HG03159 (cell line): ENCODE results near the gene OR10A3.

Experiments
- ATAC-seq: cut with Tn5 transposase; IDR thresholded peaks from one replicate; pipeline ENCODE4 v1.9.1; 2021; ENCODE audit warnings: mild to moderate bottlenecking, moderate library complexity; ENCODE audit not compliant: unreplicated experiment

The OR10A3 gene

DNA sequence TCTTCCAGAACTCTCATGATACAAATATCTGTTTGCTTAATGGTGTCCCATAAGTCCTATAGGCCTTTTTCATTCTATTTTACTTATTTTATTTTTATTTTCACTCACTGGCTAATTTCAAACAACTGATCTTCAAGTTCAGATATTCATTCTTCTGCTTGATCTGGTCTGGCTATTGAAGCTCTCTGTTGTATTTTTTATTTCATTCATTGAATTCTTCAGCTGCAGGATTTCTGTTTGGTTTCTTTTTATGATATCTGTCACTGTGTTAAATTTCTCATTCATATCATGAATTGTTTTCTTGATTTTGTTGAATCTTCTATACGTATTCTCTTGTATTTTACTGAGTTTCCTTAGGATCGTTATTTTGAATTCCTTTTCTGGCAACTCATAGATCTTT lies 2.6 kb upstream of the OR10A3 start:
- ATAC-seq: no peak

DNA sequence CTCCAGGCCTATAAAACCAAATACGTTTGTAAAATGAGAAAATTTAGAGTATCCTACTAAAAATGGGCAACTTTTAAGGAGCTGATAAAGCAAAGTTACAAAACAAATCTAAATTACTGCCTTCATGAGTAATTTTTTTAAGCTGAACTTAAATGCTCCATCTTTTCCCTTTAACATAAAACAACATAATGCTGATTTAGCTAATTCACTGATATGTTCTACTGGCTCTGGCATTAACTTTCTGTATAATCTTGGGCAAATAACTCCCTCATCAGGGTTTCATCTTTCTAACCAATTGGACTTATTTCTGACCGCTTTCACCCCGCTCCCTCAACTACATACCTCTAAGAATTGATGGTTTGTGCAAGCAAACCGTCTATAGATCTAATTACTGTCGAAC lies 362 bp downstream of the OR10A3 start:
- ATAC-seq: no peak

DNA sequence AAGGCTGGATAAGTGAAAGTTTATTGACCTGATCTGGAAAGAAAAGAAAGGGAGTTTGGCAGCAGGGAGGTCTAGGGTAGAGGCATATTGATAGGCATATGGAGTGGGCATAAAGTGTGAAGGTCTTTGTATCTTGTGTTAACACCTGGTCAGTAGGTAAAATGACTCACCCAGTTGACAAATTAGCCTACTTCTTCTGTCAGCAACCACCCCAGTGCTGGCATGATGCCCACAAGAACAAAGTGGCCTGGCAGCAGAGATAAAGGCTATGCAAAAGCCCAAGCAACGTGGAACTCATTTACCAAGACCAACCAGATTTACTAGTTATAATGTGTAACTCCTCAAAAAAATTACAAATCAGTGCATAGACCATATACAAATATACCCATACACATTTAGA lies 4.9 kb downstream of the OR10A3 start:
- no peak for ATAC-seq

DNA sequence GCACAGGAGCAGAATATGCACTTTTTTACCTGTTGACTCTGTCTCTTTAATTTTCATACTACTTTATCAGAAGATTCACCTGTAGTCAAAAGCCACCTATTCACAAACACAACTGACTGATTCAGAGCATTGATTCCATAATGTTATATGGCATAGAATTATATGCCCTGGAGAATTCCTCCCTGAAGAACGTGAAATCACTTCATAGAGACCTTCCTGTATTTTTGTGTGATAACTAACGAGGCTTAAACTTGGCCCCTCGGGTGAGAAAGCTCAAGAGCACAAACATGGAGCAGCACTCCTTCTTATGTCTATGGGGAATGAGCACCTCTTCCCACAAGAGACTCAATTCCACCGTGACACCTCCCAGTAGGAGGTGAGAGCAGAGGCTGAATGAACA lies 10.3 kb downstream of the OR10A3 start, which contains the start of gene OR10A6:
OR10A6 (minus strand) TSS at position 101 of the 400 bp plus-strand sequence. CDS start 2,606 bp downstream, outside the sequence.
- ATAC-seq: no peak

DNA sequence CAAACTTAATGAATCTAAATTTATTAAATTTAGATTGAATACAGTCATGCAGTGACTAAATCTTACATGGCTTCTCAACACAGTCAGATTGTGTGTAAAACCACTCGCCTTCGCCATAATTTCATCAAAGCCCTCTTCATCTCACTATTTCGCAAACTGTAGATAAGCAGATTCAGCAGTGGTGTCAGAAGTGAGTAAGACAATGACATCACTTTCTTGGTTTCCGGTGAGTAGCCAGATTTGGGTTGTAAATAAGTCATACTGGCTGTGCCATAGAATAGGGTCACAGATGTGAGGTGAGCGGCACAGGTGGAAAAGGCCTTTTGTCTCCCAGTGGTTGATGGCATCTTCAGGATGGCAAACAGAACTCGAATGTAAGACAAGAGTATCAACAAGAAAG lies 13.9 kb downstream of the OR10A3 start:
- no peak for ATAC-seq

DNA sequence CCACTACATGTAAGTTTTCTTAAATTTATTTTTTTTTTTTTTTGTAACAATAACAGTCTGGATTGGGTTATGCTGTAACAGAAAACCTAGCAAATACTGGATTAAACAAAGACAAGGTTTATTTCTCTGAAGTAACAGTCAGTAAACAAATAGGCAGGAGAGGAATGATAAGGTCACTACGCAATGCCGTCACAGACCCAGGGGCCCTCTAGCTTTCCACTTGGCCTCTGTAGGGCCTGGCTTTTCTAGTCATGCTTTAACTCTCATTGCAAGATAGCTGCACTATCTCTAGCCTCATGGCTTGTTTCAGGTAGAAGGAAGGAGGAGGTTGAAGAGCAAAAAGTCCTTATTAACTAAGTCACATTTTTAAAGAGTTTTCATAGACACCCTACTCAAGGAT lies 17.0 kb downstream of the OR10A3 start:
- ATAC-seq: no peak

DNA sequence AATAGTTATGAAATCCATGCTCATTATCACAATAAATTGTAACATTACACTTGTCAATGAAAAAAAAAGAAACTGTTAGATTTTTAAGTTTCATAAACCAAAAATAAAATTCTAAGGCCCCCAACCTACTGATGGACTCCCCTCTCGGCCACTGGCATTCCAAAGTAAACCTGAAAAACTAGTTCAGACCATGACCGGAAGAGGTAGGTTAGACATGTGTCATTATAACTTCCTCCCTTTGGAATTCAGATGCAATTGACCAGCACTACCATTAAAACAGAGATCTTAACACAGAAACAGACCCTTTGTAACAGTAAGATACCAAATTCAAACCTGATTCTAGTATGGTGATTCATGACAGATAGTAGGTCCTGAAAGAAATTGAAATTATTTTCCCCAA lies 23.4 kb downstream of the OR10A3 start:
- no peak for ATAC-seq

DNA sequence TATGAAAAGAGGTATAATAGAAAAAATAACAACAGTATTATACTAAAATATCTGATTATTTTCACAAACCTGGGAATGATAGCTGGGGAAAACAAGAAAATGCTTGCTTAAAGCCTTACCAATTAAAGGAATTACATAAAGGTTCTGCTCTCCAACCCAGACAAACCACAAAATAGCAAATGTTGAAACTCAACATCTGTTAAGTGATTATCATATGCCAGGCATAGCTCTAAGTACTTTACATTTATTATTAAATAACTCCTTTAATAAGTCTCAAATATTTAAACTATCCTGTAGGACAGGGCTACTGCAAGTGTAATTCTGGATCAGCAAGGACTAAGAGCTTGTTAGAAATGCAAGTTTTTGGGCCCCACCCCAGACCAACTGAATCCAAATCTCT lies 30.5 kb downstream of the OR10A3 start:
- no peak for ATAC-seq

DNA sequence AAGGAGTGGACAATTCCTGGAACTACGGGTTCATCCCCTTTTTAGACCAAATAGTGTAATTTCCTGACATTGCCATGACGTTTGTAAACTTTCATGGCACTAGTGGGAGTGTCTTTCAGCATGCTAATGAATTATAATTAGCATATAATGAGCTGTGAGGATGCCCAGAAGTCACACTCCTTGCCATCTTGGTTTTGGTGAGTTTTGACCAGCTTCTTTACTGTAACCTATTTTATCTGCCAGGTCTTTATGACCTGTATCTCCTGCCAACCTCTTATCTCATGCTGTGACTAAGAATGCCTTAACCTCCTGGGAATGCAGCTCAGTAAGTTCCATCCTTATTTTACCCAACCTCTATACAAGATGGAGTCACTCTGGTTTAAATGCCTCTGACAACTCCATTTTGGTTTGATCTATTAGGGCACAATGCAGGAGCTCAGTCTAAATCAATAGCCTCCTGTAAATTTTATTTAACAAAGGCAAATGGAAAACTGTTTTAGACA lies 31.2 kb downstream of the OR10A3 start:
- no peak for ATAC-seq

DNA sequence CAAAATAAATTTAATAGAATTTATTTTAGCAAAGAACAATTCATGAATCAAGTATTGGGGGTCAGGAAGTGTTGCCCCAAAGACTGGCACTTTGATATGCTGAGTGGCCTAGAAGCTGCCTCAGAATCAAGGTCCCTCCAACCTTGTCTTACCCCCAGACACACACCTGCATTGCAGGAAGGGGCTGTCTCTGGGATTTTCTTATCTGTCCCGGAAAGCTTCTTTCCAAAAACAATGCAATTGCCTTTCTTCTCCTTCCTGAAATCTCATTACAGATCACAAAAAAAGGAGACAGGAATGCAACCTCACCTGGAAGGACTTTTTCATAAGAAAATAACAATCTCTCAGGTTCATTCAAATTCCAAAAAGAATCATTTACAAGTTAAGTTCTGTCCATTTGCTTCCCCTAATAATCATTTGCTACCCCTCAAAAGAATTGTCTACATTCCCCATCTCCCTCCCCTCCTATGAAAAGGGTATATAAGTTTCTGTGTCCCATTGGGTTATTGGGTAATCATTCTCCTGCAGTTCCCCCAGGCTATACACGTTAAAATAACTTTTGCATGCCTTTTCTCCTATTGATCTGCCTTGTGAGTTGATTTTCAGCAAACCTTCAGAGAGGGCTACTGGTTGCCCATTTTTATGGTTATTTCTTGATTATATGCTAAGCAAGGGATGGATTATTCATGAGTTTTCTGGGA lies 31.8 kb downstream of the OR10A3 start:
- ATAC-seq: no peak

DNA sequence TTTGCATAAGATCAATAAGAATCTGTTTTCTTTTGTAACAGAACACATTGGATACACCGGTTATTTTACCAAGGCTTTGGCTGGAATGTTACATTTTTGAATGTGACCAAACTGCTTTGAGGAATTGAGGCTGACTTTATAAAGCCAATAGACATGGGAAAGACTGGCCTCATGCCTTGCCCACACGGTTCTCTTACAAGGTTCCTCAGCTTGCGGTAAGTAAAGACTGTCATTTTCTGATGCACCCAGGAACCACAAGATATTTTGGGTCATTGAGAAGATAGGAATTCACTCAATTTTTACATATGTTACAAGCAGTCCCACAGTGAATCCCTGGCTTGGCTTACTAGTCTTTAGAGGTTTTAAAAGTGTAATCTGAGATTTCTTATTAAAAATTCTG lies 34.4 kb downstream of the OR10A3 start:
- ATAC-seq: no peak

DNA sequence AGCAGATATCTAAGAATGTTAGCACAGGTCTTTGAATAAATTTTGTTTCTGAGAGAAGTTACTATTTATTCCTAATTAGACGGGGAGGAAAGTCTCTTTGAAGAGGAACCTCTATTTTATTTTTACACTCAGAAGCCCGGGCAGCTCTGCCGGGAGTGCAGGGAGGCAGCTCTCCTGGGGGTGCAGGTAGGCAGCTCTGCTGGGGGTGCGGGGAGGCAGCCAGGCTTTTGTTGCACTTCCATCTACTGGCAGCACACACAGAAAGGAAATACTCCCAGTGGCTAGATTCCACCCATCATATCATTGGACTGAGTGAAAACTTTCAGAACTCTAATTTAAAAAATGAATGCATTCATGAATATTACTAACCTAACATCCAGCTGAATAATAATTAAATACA lies 35.0 kb downstream of the OR10A3 start:
- ATAC-seq: no peak

DNA sequence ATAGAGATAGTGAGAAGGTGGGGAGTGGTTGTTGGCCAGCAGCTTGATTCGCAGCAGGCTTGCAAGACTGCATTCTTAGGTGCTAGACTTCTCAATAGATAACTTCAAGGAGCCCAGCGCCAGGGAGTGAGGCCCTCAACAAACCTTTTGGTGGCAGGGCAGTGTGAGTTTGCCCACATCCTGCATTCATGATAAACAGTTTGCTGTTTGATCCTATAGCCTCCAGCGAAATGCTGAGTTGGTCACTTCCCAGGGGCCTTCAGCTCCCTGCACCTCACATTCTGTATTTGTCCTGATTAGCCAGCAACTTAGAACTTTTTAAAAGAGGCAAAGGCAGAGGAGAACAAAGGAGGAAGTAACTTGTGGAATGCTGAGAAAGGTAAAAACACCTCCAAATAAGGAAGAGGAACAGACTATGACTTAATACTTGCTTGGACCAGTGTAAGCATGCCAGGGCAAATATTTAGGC lies 35.5 kb downstream of the OR10A3 start:
- ATAC-seq: no peak

DNA sequence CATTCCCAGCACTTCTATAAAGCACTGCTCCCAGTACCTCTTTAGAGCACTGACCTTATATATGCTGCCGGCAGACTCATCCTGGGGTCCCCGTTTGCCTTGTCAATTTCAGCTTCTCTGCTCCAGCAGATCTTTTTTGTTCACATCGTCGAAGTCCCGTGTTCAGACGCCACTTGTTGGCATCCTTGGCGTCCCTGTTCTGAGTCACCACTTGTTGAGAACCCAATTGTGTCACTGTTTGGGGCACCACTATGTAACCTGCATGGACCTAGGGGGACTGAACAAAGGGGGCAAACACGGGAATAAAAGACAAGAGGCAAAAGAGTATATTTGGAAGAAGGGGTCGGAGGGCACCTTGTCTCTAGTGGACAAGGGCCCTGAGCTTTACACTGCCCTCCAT lies 36.0 kb downstream of the OR10A3 start:
- ATAC-seq: no peak

DNA sequence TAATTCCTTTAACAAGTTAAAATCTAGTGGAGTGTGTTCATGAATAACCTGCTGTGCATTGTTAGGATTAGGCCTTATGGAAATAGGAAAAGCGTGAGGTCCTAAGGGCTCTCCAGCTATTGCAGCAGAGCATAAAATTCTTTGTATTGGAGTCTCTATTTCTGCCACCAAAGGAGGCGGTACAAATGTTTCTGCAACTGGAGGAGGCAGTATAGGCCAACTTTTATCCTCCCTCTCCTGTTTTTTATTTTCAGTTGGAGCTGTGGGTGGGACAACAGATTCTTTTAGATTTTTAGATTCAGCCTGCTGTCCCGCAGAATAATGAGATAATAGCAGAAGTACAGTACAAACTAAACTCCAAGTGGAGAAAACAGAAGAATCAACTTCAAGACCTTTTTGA lies 36.6 kb downstream of the OR10A3 start:
- ATAC-seq: no peak

DNA sequence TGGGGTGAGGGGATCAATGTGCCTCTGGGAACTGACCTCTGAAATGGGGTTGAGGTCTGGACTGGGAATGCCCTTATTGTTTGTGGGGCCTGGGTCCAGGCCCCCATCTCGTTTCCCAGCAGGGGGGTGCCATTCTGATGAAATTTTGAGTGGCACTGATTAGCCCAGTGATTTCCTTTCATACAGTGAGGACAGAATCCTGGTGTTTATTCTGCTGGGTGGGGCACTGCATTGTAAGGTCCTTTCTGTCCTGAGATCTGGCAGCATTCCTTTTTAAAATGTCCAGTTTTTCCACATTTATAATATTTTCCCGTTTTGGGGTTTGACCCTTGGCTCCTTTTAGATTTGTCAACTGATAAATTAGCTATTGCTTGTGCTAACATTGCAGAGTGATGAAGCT lies 37.6 kb downstream of the OR10A3 start:
- ATAC-seq: no peak

DNA sequence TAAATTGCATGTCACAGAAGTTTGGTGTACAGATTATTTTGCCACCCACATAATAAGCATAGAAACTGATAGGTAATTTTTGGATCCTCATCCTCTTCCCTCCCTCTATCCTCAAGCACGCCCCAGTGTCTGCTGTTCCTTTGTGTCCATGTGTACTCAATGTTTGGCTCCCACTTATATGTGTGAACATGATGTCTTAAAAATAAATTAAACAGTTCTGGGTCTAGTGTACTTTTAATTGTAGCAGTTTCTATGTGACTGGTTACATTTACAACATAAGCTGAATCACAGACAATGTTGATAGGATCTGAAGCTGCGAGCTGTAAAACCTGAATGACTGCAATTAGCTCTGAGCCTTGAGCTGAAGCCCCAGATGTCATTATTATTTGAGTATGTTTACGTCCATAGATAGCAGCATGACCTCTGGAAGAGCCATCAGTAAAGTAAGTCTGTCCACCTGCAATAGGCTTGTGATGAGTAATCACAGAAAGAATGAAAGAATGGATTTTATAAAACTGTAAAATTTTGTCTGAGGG lies 40.1 kb downstream of the OR10A3 start:
- no peak for ATAC-seq

DNA sequence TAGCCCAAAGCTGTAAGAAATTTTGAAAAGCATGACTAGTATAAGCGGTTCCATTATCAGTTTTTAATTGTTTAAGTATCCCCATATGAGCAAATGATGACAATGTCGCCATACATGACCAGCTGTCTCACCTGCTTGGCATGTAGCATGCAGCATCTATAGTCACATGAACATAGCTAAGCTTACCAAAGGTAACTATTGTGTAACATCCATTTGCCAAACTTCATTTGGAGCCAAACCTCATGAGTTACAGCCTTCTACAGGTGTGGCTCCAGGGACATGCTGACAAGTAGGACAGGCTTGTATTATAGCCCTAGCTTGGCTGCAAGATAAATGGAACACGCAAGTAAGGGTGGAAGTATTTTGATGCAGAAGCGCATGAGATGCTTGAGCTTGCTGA lies 40.8 kb downstream of the OR10A3 start:
- no peak for ATAC-seq

DNA sequence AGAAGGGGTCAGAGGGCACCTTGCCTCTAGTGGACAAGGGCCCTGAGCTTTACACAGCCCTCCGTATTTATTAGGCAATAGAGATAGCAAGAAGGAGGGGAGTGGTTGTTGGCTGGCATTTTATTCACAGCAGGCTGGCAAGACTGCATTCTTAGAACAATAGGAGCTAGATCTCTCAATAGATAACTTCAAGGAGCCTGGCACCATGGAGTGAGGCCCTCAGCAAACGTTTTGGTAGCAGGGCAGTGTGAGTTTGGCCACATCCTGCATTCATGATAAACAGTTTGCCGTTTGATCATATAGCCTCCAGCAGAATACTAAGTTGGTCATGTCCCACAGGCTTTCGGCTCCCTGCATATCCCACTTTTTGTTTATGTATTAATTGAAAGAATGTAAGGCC lies 42.1 kb downstream of the OR10A3 start:
- no peak for ATAC-seq

DNA sequence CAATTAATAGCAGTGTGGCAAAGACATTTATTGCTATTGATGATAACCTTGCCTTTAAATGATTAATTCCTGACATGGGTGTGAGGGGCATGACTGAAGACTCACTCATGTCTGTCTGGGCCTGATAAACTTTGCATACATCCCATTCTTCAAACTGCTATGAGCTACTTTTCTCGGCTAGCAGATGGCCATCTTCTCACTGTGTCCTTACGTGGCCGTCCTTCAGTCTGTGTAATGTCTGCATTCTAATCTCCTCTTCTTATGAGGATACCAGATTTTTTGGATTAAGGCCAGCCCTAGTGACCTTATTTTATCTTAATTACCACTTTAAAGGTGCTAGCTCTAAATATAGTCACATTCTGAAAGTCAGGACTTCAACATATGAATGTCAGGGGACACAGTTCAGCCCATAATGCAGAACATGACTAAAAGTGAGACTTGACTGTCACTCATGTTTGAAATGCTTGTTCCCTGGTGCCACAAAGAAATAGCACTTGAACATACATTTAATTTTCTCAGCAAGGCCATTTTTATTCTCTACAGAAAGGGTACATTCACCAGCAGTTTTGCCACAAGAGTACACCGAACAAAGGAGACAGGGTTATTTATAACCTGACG lies 42.7 kb downstream of the OR10A3 start:
- no peak for ATAC-seq

DNA sequence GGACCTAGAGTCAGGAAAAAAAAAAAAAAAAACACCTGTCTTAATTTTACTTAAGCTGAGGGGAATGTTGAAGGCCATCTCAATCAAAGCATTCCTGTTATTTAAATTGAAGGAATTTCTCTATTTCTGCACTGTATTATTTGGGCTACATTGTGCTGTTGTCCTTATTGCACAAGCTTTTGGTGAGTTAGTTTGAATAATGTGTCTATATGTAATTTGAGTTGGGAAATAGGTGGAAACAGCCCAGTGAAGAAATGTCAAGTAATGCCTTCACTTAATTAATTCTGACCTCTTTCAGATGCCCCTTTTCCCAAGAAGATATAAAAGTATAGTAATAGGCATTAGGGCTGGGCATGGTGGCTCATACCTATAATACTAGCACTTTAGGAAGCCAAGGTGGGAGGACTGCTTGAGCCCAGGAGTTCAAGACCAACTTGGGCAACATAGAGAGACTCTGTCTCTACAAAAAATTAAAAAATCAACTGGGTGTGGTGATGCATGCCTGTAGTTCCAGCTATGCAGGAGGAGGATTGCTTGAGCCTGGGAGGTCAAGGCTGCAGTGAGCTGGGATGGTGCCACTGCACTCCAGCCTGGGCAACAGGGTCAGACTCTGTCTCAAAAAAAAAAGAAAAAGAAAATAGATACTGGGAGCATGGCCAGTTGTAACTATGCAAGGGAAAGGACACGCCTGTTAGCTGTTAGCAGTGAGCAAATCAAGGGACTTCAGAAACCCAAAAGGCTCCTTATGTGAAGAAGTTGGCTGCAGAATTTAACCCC lies 45.3 kb downstream of the OR10A3 start:
- ATAC-seq: no peak

DNA sequence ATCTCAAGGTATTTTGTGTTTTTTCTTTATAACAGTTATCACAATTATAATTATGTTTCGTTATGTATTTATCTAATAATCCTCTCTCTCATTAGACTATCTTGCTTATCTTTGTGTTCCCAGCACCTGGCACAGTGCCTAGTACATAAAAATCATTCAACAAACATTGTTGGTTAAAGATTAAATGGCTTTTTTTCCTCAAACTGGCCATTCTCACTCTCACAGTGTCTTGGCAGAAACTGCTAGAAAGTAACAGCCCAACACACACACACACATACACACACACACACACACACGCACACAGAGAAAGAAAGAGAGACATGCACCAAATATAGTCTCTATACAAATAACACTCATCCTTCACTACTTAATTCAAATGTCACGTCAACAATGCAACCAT lies 47.3 kb downstream of the OR10A3 start:
- no peak for ATAC-seq
